ENCODE data around the gene TRMT6. TPM values are rescaled to one million over a fixed set of nuclear protein-coding genes. Genes with fewer than 3 reads are reported as not detected.

Gene TRMT6
- total and polyA plus RNA-seq, 9 of the 15 experiments (the other 6 are each of a cell fraction or from before 2014, with no cell fraction given), result 10.6 to 21.3 (median 15.6) TPM

DNA sequence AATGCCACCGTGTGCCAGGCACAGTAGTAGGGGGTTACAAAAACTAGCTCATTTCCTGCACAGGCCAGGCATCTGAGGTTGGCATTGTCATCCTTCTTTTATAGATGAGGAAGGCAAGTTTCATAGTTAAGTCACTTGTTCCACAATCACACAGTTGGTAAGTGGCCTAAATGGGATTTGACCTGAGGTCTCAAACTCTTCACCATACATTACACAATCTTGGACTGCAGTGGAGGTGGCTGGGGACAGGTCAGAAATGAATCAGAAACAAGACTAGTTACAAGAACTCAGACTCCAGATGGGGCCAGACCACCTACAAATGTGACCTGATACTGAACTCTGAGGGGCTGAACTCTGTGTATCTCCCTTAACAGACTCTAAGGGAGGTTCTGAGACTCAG is 49.4 kb downstream of the TRMT6 start:
- Histone ChIP-seq H3K27me3 (ENCODE audit: control insufficient read depth in 2 of 2, insufficient read depth in 2 of 2, low read length in 2 of 2) (no peaks in the 10 kb centered on the region), H3K9ac (ENCODE audit: insufficient read depth in 1 of 2, low read depth in 2 of 2, low read length in 2 of 2) (no peak overlapping the region), H3K4me1 (replicated peaks in 1 of 2; ENCODE audit: control insufficient read depth in 2 of 2, insufficient read depth in 2 of 2, low read length in 2 of 2) (no peaks in the 10 kb centered on the region), H3K9me3 (replicated peaks; ENCODE audit: control insufficient read depth, insufficient read depth, low read depth, low read length) (no peaks in the 10 kb centered on the region), H3K9me1 (ENCODE audit: control insufficient read depth, insufficient read depth, low read length) (no peaks in the 10 kb centered on the region), H3K4me2 (ENCODE audit: insufficient read depth, low read length) (no peak overlapping the region), H3K36me3 (ENCODE audit: control insufficient read depth, insufficient read depth, low read length) (no peaks in the 10 kb centered on the region), H3K4me3 (no peak overlapping the region), H4K20me1 (replicated peaks; ENCODE audit: control insufficient read depth, insufficient read depth, low read length) (no peaks in the 10 kb centered on the region), H3K27ac (ENCODE audit: extremely low read depth, low read depth, low read length) (no peak overlapping the region), H2AFZ (ENCODE audit: low read depth, low read length) (no peak overlapping the region), H3K79me2 (ENCODE audit: control insufficient read depth, insufficient read depth, low read length) (no peaks in the 10 kb centered on the region)
- POLR2A ChIA-PET, result interaction anchor here (0.6 to 0.7 kb wide), 2 partner anchors 23 to 212 kb away, joined by 3 to 4 read pairs; no protein-coding TSS in a partner anchor
- TF ChIP-seq ZNF780A (CRISPR knock-in tag; IDR thresholded peaks at IDR 0.05), result no peak
- no peak for TF ChIP-seq U2AF2 (optimal IDR thresholded peaks at IDR 0.05; ENCODE audit: low read depth, low read length)
- no peak for TF ChIP-seq FOXK2 (conservative IDR thresholded peaks at IDR 0.05 in 1 of 2, IDR thresholded peaks at IDR 0.05 in 1 of 2; ENCODE audit: low read depth in 2 of 2)
- TF ChIP-seq, protein P1, sequence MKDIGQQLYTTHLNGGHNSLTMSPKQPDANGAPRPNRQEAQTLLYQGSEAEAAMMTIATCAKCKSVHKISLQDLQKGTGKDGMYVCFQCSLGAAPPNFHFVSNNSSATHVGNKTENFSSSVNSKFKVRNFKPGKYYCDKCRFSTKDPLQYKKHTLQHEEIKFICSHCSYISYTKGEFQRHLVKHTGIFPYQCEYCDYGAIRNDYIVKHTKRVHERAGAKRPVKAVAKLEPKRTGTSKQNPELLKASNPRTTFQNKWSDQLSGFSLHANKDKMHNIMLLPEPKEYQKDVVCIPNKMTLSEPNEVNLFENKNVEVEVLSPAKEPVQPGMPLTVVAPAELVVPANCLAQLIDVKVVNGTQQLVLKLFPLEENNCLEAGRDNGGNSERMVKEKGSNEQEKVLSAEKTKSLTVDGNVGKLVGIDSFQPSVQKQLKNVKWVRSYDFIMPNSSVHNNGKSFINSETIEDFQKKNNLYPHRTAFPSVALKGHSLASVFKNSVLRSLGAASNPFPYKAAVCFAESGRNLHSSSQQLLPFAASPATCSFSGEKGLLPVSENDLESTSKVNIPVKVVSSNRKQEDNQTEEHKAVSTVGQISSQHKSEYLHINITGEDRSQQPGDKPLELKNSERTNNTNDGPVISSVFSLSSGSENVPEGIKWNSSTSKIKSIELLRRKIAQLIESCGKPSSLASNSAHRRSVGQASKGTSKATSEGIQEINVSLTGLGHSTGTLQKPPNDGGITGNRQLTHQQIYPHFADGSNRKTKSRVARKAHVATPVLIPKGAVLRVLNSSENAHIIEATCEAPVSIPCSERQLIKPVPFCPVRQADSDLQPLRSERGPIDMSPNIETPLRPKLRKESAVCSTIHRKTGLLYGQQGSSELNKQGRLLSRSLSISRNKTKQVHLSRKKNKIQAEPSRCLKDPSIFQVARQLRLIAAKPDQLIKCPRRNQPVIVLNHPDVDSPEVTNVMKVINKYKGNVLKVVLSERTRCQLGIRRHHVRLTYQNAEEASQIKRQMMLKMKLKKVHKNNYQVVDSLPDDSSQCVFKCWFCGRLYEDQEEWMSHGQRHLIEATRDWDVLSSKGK (CRISPR knock-in tag; IDR thresholded peaks at IDR 0.05), result no peak
- no peak for TF ChIP-seq EP300 (IDR thresholded peaks at IDR 0.05; ENCODE audit: low read length)
- no peak for TF ChIP-seq ZBED1 (IDR thresholded peaks at IDR 0.05)
- FAIRE-seq (no peak), ATAC-seq (no peak), DNase-seq (ENCODE audit: extremely low read depth in 1 of 4, low spot score in 3 of 4) (no peak)
- CTCF ChIA-PET (ENCODE audit: low intra/inter-chr PET ratio), result no interaction called here
- in situ Hi-C loops (cut with MboI), result no loop called here
- WGBS (ENCODE audit: insufficient coverage, low coverage, missing lambda C conversion rate), result 0% methylated on average over 1 of the region's 1 CpG
- no TSS peak for BruUV-seq (replicated peaks)
- intact Hi-C loops (cut with micrococcal nuclease), result no loop called here
